GM21717 (cell line): Measurements from ENCODE around the gene MPP1.

ENCODE experiments used
- ATAC-seq: cut with Tn5 transposase; IDR thresholded peaks from one replicate; pipeline ENCODE4 v1.9.1; 2021; ENCODE audit warnings: mild to moderate bottlenecking, moderate library complexity; ENCODE audit not compliant: unreplicated experiment

Gene MPP1

DNA sequence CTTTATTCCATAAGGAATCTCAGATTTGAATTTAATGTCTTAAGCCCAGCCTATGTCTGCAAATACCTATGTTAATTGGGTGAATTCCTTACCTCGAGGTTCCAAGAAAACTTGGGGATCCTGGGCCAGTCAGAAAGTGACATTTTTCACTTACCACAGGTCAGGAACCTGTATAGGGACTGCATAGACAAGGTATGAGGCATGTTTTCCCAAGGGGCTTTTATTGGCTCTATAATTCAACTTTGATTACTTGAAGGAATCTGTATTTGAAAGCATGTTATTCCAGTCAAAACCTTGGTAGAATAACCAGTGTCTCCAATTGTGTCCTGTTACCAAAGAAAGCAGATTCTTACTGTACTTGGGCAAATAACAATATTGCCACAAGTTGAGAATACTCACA is 8.5 kb upstream of the MPP1 start:
- ATAC-seq, result no peak

DNA sequence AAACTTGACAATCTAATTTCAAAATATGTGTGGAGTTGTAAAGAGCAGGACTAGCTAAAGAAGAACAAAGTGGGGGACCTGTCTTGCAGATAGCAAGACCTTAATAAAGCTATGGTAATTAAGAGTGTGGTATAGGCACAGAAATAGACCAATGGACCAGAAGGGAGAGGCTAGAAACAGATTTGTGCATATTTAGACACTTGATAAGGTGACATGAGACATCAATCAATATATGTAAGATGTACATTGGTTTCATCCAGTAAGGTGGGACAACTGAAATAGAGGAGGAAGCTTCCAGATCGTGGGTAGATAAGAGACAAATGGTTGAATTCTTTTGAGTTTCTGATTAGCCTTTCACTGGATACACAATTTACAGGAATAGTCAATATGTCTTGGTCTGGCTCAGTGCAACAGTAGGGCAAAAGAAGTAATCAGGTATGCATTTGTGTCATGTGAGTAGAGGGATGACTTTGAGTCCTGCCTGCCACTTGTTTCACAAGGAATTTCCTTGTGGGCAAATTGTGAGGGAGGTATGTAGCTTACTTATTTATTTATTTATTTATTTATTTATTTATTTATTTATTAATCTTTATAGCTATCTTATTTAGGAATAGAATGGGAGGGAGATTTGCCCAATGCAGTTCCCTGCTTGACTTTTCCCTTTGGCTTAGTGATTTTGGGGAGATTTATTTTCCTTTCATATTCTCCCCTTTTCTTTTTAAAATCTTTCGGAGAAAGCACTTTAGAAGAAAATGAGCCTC is 7.2 kb upstream of the MPP1 start:
- ATAC-seq, result no peak

DNA sequence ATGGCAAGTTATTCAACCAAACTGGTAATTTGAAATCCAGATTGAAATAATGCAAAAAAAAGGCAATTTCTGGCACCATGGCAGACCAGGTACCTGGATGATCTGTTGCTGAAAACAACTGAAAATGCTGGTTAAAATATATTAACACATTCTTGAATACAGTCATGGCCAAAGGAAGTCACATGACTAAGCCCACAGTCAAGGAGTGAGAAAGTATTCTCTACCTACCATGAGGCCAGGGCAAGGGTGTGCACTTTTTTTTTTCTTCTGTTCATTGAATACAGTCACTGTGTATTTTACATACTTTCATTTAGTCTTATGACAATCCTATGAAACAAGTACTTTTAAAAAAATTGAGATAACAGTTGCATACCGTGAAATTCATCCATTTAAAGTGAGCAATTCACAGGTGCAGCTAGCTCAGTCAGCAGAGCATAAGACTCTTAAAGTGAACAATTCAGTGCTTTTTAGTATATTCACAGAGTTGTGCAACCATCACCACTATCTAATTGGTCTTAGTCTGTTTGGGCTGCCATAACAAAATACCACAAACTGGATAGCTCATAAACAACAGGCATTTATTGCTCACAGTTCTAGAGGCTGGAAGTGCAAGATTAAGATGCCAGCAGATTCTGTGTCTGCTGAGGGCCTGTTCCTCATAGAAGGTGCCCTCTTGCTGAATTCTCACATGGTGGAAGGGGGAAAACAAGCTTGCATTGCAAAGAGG is 4.8 kb upstream of the MPP1 start:
- no peak for ATAC-seq

DNA sequence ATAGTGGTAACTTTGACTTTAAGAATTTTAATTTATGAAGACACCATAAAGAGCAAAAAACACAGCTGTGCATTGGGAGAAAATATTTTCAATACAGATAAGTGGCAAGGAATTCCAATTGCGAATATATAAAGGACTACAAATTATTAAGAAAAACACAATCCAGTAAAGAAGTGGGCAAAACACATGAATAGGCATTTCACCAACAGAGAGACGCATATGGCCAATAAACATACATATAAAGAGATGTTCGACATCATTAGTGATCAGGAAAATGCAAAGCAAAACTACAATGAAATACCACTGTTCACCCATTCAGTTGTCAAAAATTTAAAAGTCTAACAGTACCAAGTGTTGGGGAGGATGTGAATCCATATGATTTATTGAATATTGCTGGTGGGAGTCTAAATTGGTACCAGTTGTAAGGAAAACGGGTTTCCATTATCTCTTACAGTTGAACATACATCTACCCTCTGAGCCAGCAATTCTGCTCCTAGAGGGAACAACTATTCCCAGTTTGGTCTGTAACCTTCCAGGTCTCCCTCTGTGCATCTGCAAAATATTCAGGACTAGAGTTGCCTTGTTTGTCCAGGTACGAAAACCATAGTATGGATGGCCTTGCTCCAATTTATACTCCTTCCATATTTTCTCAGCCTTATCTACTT is 1.7 kb upstream of the MPP1 start:
- ATAC-seq, result no peak

DNA sequence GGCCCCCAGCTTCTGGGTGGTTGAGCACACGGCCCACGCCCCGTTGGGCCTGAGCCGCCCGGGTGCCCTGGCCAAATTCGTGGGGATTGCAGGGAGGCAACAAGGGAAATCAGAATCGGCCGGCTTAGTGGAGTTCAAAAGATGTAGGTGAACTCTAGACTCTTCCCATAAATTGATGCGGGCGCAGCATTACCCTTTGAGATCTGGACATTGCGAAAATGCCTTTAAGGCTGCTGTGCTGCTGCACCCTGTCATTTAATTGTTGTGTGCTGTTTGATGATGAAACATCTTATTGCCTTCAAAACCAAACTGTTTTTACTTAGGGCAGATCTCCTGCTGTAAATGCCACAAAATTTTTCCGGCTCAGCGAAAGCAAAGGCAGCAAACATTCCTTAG is 409 bp upstream of the MPP1 start:
- ATAC-seq, result no peak

DNA sequence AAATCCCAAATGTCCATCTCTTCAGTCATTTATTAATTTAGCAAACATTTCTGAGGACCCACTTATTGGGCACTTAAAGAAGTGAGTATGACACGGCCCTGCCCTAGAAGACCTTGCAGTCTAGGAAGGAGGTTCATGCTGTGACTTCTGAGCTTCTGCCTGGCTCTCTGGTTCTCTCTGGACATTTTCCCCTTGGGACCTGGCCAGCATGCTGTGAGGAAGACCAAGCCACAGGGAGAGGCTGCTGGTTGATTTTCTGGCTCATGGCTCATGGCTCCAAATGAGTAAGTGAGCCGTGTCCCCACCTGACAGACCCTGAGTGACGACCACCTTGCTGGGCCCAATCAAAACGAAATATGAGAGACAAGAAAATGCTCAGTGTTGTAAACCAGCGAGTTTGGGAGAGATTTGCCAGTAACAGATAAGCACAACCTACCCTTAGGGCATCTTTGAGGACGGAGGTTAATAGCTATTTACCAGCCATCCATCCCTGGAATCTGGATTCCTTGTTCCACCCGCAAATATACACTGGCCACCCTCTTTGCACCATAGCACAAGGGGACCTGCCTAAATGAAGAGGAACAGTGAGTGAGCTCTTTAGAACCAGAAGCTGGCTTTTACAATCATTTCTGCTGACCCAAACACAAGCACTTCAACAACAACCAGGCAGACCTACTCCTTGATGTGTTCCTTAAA is 876 bp downstream of the MPP1 start:
- no peak for ATAC-seq

DNA sequence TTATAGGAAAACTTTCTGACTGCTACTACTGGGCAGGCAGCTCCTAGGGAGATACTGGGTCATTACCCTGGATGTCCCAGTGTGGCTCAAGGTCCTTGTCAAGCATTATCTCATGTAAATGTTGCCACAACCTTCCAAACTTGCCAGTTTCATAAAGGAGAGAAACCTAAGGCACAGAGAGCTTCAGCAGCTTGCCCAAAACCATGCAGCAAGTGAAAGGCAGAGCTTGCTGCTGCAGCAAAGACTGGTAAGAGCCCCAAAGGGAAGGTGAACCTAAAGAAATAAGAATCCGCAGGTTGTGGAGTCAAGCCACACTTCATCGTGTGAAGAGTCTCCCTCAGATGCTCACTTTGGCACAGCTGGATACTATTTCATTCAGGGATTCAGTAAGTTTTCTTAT is 2.3 kb downstream of the MPP1 start:
- ATAC-seq, result no peak

DNA sequence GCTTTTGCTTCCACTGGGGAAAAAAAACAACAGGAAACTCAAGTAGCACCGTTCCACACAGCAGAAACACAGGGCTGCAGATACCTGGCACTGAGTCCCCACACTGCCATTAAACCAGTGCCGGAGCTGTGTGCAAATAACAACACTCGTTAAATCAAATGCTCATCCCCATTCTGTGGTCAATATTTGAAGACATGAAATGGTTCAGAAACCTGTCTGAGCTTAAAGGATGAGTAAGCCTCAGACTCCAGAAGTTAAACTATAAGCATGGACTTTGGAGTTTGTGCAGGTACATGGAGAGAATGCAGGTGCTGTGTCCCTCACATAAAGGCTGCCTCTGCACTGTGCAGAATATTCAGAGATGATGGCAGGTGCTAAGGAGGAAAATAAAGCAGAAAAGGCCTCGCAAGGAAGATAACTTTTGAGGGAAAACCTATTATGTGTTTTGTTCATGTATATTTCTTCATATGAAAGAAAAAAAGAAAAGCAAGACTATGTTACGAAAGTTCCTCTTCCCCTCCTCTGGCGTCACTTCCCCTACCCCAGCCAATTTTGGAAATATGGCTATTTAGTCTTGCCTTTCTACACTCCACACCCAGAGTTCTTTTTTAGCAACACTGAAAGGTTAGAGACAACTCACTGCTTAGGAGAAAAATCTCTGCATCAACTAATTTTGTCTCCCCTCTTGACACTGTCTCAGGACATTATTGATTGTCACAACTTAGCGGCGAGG is 4.6 kb downstream of the MPP1 start:
- no peak for ATAC-seq

DNA sequence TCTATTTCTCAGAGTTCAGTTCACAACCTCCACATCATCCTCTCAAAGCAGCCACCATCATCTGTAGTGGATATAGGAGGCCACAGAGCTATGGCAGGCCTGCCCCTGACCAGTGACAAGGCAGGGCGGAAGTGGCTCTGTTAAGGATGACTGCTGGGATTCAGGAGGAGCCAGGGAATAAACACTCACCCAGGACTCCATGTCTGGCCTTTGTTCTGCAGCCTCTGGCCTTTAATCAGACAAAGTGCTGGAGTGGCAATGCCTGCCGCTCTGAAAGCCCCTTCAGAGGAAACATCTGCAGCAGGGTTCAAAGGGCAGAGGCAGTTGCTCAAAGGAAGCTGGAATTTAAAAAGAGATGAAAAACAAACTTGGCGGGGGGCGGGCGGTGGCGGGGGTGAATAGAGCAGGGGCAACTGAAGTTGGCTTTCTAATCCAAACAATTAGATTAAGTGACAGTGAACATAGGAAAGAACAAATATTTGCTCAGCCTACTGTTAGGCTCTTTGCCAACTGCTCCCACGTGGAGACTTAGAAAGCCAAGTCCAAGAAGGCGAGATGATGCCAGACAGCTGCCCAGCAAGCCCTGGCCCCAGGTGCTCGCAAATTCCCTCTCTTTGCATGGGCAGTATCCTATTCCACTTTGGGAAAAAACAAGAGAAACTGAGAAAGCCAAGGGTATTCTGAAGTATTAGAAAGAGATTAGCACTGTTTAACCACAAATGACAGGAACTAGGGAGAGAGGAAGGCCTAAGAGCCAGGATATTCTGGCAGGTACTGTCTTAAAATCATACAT is 5.5 kb downstream of the MPP1 start:
- ATAC-seq, result no peak

DNA sequence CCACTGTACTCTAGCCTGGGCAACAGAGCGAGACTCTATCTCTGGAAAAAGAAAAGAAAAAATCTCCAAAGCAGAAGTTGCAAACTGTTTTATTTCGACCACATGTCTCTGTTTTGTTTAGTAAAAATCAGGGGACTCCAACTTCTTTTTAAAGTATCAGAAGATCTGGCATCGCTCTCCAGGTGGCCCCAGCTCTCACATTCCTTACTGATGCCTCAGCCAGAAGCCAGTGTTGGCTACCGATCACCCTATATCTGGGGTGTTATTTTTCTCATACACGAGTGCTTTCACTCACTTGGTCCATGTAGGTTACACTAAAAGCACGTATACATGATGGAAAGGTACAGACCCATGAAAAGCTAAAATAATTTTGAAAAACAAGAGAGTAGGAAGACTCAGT is 8.3 kb downstream of the MPP1 start:
- no peak for ATAC-seq

DNA sequence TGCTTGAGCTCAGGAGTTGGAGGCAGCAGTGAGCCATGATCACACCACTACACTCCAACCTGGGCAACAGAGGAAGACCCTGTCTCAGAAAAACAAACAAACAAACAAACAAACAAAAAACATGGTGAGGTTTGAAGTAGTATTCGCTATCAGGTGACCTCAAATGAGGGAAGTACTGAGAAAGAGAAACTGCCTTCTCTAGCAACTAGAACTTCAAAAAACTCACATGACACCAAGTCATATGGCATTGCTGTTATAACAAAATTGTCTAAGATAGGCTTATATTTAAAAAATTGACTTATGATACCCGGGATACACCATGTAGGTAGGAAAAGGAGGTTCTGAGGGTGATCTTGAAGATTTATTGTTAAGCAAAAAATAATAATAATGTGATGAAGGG is 10.3 kb downstream of the MPP1 start:
- no peak for ATAC-seq

DNA sequence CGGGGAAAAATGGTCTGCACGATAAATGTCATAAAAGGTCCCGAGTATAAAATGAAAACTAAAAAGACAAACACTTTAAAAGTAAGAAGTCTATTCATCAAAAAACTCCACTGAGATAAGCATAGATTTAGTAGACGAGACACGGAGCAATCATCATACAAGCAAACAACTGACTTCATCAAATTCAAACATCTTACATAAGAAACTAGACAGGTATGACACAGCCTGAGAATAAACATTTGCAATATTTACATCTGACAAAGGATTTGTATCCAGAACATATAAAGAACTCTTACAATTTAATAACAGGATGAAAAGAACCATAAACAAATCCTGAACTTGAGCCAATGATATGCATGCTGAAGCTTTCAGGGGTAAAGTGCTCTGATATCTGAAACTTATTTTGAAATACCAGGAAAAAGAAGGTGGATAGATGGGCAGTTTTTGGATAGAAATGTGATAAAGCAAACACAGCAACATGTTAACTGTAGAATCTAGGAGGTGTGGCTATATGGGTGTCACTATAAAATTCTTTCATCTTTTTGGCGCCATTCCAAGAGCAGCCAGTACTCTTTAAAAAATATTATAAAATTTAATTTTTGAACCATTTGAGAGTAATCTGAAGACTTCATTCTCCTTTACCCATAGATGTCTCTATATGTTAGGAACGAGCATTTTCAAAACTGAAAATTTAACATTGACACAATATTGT is 12.0 kb downstream of the MPP1 start:
- ATAC-seq, result no peak

DNA sequence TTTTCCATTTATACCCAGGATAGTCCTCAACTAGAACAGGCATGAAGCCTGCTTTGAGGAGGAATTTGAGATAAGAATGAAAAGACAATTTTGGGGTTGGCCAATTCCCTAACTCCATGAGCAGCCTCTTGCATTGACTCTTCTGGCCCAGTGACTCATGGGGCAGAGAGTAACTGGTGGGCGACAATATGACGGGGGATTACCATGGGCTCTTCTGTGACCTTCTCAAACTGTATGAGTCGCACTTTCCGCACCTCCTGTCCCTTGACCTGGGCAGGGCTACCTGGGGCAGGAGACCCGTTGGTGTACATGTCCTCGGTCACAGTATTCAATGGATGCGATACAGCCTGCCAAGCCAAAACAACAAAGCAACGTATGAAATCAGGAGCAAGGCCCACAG is 13.3 kb downstream of the MPP1 start:
- ATAC-seq, result no peak

DNA sequence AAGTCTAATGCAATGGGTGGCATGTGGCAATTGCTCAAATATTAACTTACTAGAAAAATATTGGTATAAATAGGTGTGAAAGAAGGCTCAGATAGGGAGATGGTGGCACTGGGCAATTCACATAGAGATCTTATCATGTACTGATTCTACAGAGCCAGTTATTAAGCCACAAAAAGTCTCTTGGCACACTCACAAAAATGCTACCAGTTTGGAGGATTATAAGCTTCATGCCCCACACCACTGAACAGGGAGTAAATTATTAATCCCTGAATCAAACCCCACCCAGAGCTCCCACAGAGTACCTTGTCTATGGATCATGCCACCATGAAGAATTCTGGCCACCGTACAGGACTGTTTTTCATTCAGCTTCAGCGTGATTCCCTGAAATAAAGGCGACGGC is 13.8 kb downstream of the MPP1 start:
- no peak for ATAC-seq

DNA sequence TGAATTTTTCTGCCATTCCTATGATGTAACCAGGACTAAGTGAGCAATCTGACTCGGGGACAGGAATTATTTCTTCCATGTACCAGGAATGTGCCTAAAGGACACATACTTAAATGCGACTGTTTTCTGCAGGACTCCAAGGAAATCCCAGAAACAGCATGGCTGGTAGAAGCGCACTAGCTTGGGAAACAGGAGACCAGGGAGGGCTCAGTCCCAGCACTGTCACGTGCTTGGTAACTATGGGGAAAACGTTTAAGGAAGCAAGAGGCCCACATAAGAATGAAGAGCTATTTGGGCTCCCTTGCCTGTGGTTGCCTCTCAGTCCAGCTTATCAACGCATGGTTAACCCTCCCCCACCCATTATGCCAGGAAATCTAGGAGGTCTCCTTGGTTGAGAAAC is 19.6 kb downstream of the MPP1 start:
- no peak for ATAC-seq

DNA sequence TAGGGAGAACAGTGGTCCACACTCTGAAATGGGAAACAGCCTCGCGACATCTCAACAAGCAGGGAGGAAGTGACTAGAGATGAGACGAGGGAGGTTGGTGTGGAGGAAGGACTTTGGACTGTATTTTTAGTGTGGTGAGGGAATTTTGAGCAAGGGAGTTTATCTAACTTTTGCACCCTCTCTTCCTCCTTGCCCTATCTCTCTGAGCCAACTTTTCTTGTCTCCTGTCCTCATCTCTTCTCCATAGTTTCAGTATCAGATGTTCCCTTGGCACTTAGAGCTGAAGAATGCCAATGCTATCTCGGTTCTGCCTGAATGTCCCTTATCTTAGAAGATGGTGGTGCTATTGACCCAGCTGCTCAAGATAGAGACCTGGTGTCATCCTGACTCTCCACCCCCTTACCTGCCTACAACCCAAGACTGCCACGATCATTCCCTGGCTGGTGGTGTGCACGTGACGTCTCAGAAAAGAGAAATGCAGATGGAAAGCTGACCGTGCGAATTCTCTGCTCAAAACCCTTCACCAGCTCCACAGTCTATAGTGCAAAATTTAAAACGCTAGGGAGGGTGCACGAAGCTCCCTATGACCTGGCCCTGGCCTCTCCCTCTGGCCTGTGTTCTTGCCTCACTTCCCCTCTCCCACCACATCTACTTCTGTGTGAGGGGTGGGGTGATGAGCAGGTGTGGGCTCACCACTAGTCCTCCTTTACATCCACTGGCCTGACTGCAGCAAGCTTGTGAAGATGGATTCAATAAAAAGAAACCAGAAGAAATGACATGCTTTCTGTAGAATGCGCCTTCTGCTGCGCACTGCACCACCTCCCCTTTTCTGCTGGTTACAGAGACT is 20.9 kb downstream of the MPP1 start:
- ATAC-seq, result no peak

DNA sequence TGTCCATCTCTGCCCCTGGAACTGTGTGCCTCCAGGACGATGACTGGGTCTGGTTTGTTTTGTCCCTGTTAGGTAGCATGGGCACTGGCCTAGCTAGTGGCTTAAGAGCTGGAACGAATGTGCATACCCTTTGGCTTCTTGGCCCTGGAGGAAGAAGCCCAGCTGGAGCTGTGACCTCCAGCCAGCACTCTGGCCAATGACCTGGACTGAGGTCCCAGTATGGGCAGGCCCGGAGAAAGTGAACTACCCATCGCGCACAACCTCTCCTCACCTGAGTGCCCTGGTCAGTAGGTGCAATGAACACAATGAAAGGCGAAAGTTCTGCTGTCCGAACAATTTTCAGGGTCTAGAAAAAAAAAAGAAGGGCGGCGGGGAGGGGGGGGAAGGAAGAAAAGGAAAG is 24.3 kb downstream of the MPP1 start:
- ATAC-seq, result no peak

DNA sequence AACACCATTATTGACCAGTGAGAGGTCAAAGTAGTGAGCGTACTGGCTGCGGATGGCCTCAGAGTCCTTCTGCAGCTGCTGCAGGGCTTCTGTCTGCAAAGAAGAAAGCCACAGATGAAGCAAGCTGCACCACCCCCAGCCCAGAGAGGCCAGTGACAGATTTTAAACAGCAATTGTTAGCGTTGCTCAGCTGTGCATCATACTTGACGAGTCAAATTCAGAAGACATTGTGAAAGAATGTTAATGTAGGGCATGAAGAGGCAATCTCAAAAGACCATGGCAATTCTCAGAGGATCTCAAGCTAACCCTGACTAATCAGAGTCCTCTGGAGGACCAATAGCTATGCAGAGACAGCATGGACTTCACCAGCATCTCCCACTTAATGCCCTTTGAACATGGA is 26.0 kb downstream of the MPP1 start:
- ATAC-seq, result no peak

DNA sequence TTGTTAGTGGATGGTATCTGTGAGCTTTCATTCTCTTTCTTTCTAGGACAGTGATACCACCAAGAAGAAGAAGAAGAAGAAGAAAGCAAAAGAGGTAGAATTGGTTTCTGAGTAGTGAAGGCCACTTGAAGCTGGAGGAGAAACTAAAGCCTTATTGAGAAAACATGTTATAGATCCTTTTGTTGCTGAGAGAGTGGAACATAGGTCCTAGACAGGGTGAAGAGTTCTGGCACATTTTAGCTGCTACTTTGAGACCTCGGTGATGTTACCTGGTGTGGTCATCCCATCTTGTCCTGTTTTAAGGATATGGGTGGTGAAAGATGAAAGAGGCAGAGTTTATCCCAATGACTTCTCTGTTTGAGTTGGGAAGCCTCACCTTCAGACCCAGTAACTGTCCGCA is 28.5 kb downstream of the MPP1 start:
- no peak for ATAC-seq
